Measurements from ENCODE around the gene KRCC1.

KRCC1 gene

DNA sequence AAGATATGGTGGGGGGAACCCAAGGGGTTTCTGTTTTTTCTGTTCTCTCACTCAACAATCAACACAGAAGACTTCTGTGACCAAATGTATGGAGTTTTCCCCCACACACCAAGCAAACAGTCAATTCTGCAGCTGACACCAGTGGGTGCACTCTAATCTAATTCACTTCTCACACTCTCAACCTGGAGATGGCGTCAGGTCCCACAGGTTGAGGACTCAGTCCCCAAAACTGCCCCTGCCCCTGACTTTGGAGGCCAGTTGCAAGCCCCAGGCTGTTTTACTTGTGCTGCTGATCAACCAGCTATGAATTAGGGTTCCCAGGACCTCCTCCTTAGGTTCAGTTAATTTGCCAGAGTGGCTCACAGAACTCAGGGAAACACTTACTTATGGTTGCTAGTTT, 45.4 kb downstream of the KRCC1 start:
- TF ChIP-seq GATA2 (IDR thresholded peaks at IDR 0.05; ENCODE audit: low read depth, low read length) (no peak), GATA3 (IDR thresholded peaks at IDR 0.05; ENCODE audit: low read depth, low read length) (no peak)

DNA sequence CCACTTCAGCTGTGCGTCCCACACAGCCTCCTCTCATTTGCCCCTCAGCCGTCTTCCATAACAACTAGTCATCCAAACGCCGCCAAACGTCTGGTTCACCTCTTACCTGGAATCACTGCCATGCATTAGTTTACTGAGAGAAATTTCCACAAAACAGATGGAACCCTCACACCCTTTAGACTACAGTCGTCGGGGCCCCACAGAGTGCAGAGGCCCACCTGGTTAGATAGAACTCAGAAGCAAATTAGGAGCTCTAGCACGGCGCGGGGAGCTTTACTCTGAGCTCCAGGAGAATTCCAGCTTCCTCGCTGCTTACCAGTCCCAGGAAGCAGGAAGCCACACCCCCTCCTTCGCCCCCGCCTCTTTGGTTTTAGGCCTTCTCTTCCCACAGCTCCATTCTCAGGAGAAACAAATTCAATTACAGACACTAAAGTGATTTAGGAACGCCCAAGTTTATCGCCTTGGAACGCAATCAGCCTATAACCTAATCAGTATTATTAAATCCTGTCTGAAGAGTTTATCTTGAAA, 48.6 kb downstream of the KRCC1 start:
- TF ChIP-seq GATA3 (IDR thresholded peaks at IDR 0.05; ENCODE audit: low read depth, low read length) (no peak), GATA2 (IDR thresholded peaks at IDR 0.05; ENCODE audit: low read depth, low read length) (no peak)

DNA sequence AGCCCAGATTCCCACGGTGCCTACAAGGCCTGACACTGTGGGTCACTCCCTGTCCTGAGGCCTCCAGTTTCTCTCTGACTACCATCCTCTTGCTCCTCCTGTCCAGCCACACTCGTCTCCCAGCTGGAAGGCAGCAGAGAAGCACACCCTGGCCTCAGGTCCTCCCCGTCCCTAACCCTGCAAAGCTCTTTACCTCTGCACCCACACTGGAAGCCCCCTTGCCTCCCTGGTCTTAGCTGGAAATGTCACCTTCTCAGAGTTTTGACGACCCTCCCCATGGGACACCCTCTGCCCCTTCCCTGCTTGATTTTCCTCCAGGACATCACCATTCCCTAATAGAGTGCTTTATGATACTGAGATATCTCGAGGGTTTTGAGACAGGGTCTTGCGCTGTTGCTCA, 49.8 kb downstream of the KRCC1 start:
- TF ChIP-seq GATA2 (IDR thresholded peaks at IDR 0.05; ENCODE audit: low read depth, low read length) = no peak
- TF ChIP-seq GATA3 (IDR thresholded peaks at IDR 0.05; ENCODE audit: low read depth, low read length) = no peak

DNA sequence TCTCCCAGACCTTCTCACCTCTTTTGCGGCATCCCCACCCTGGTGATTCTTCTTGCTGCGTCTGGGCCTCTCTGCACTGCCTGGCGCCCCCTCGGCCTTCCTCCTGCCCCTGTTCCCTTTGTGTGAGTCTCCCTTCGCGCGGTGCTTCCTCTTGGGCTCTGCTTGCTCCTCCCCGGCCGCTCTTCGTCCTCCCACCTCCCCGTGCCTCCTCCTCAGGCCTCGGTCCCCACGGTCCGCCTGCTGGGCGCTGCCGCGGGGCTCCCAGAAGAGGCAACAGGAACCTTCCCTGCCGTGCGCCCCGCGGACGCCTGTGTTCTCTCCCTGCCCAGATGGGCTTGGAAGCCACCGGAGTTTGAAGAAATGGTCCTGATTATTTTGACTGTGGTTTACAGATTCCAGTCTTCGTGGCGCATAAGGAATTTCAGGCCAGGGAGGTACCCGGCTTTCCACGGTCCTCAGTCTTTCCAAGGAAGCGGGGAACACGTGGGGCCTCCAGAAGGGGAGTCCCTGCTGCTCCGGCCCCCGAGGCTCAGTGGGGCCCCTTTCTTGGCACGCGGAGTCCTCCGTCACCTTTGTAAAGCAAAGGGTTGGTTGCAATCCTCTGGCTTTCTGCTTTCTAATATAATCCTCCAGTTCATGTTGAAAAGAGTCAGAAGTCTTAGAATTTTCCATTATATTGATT, 52.4 kb downstream of the KRCC1 start:
- TF ChIP-seq GATA3 (IDR thresholded peaks at IDR 0.05; ENCODE audit: low read depth, low read length) = no peak
- TF ChIP-seq GATA2 (IDR thresholded peaks at IDR 0.05; ENCODE audit: low read depth, low read length) = no peak

DNA sequence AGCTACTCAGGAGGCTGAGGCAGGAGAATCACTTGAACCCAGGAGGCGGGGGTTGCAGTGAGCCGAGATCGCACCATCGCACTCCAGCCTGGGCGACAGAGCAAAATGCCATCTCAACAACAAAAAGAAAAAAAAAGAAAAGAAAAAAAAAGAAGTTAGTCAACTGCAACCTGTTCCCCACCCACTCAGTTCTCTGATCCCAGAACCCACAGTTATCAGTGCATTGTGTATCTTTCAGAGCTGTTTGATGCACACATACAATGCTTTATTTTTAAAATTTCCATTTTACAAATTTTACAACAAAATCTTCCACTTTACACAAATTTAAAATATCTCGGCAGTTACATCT, 53.2 kb downstream of the KRCC1 start:
- TF ChIP-seq GATA3 (IDR thresholded peaks at IDR 0.05; ENCODE audit: low read depth, low read length) = no peak
- no peak for TF ChIP-seq GATA2 (IDR thresholded peaks at IDR 0.05; ENCODE audit: low read depth, low read length)

DNA sequence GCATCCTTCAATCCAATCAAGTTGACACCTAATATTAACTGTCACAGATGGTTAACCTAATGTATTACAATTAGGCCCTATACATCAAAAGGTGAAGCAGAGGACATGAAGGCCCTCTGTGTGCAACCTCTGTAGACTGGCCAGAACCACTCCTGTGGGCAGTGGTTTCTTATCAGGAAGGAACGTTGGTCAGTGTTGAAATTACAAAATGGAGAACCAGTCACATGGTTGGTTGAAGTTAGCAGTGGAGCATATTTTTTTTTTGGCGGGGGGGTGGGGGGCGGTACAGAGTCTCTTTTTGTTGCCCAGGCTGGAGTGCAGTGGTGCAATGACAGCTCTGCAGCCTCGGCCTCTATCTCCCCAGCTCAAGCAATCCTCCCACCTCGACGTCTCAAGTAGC, 59.0 kb downstream of the KRCC1 start:
- TF ChIP-seq GATA2 (IDR thresholded peaks at IDR 0.05; ENCODE audit: low read depth, low read length) (no peak), GATA3 (IDR thresholded peaks at IDR 0.05; ENCODE audit: low read depth, low read length) (no peak)

DNA sequence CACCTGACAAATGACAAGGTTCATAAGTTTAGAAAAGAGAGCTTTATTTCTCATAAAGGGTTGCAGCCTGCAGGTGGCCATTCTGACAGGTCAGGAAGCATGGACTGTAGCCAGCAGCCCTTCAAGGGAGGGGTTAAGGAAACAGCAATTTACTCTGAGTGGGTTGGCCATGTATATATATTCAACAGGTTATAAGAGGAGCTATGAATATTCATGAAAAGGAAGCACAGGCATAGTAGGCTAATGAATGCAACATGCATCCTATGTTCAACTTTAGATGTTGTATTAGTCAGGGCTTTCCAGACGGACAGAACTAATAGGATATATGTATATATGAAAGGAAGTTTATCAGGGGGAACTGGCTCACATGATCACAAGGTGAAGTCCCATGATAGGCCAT, 59.8 kb downstream of the KRCC1 start:
- TF ChIP-seq GATA3 (IDR thresholded peaks at IDR 0.05; ENCODE audit: low read depth, low read length) = no peak
- no peak for TF ChIP-seq GATA2 (IDR thresholded peaks at IDR 0.05; ENCODE audit: low read depth, low read length)
